Upper lobe of left lung (tissue), 4 donors: ENCODE data around the gene MILR1.

Source experiments
- POLR2A ChIP-seq, 4 donors: fragments of 450-650 bp; IDR thresholded peaks; one replicate each; pipeline ENCODE4 v1.5.1; 2016 to 2017; ENCODE audit warnings: antibody characterized with exemption in 4 of 4, mild to moderate bottlenecking in 2 of 4
- POLR2AphosphoS5 ChIP-seq, 2 donors: sonication (generic); formaldehyde crosslinking; IDR thresholded peaks; one replicate each; pipeline ENCODE4 v1.5.1; 2017; ENCODE audit warnings: antibody characterized with exemption in 2 of 2
- TF ChIP-seq, protein P1 (sequence below), 6 experiments: fragments of 450-650 bp in 4 of 6; fragments of 200-600 bp in 2 of 6; sonication (generic) in 2 of 6; IDR thresholded peaks; one replicate each; pipeline ENCODE4 v1.5.1; 2016 to 2019; ENCODE audit warnings: antibody characterized with exemption in 6 of 6

DNA sequence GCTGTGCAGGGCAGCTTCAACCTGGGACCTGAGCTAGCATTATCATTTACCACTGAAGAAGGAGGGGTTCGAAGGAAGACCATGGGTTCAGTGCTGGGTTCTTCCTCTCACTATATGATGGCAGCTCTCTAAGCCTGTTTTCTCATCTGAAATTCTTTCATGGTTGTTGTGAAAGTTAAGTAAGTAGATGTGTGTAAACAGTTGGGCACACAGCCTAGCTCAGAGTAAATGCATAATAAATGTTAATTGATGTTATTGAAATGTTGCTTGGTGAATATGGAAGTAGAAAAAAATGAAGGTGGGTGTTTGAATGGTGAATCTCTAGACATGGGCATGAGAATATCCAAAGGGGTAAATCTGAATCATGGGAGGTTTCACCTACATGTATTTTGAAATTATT is 66.9 kb downstream of the MILR1 start:
- TF ChIP-seq, protein P1, sequence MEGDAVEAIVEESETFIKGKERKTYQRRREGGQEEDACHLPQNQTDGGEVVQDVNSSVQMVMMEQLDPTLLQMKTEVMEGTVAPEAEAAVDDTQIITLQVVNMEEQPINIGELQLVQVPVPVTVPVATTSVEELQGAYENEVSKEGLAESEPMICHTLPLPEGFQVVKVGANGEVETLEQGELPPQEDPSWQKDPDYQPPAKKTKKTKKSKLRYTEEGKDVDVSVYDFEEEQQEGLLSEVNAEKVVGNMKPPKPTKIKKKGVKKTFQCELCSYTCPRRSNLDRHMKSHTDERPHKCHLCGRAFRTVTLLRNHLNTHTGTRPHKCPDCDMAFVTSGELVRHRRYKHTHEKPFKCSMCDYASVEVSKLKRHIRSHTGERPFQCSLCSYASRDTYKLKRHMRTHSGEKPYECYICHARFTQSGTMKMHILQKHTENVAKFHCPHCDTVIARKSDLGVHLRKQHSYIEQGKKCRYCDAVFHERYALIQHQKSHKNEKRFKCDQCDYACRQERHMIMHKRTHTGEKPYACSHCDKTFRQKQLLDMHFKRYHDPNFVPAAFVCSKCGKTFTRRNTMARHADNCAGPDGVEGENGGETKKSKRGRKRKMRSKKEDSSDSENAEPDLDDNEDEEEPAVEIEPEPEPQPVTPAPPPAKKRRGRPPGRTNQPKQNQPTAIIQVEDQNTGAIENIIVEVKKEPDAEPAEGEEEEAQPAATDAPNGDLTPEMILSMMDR (IDR thresholded peaks at IDR 0.05): no peak
- TF ChIP-seq POLR2AphosphoS5 (IDR thresholded peaks at IDR 0.05) (no peak), POLR2A (IDR thresholded peaks at IDR 0.05) (no peak)
